GM18520 (cell line): ENCODE data around the gene AKR1B1.

Experiments used
- ATAC-seq: cut with Tn5 transposase; IDR thresholded peaks from one replicate; pipeline ENCODE4 v1.9.1; 2021; ENCODE audit not compliant: unreplicated experiment

The AKR1B1 gene

DNA sequence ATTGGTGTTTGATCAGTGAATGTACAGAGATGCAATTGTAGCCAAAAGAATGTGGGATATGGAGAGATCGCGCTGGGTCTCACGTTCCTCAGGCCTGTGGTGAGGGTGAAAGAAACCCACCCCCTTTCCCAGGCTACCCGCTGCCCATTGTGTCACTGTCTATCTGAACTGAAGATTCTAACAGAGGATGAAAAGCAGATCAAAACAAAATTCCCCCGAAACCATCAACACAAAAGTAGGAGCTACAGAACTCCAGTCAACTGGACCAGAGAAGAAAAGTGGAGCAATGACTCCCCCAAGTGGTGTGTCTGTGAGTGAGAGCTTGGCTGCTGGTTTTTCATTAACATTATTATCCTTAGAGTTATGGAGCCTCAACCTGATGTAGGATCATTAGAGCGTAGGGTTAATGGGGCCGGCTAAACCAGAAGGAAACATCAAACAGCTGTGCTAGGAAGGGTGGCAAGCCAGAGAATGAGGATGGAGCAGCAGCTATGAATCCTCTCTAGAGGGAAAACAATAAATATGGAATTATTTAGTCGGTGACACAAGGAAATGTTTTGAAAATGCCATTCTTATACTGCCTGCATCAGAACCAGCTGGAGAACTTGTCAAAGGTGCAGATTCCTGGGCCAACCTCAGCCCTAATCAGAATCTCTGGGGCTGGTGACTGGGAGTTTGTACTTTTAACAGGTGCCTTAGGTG, 38.3 kb downstream of the AKR1B1 start:
- ATAC-seq: no peak

DNA sequence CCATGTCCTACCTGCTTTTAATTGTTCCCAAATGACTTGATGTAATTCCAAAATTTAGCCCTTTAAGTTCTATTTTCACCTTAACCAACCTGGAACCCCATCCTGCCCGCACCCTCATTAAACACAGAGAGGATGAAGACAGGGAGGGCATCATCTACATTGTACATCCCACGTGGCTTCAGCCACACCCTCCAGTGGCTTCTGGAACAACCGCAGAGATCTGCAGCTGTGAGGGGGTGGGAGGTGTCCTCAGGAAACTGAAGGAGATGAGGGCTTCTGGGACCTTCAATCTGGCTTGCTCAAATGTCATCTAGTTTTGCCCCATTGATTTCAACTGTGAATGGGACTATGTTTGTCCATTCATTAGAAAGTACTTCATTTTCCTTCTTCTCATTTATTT, 39.0 kb downstream of the AKR1B1 start:
- ATAC-seq: no peak

DNA sequence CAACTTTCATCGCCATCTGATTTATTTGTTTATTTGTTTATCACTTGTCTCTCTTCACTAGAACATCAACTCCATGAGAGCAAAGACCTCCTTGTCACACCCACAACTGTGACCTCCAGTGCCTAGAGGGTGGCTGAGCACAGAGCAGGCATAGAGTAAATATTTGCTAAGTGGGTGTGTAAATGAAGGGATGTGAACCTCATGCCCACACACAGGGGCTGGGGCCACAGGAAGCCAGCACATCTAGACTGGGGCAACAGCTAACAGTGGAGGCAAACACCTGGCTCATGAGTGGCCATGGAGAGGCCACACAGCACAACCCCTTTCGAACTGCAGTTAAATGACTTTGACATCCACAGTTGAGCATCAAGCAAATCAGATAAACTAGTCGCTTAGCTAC, 39.8 kb downstream of the AKR1B1 start:
- ATAC-seq: no peak

DNA sequence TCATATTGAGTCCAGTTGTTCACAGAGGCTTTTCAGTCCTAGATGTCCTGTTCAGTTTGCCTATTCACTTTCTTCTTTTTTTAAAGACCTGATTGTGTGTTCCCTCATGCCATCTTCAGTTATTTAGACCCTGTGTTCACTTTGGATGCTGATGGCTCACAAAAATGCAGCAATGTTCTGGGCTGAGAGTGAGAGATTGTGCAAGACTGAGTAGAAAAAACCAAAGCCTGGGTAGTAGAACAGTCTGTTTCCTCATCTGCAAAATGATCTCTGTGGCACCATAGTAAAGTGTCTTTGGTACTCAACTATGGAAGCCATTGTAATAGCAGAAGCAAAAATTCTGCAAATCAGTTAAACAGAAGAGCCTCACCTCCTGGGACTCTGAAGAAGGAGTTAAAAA, 43.2 kb downstream of the AKR1B1 start:
- ATAC-seq: no peak

DNA sequence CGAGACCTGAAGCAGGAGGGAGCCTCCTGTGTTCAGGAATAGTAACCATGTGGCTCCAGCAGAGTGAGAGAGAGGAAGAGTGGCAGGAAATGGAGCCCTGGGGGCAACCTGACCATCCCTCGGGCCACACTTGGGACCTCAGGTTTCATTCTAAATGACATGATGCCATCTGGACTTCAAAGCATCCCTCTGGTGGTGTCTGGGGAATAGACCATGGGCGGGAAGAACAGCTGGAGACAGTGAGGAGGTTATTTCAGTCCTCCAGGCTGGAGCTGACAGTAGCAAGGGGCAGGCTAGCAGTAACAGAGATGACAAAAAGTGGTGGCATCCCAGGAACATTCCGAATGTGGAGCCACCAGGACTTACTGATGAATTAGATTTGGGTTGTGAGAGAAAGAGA, 44.8 kb downstream of the AKR1B1 start:
- ATAC-seq: no peak

DNA sequence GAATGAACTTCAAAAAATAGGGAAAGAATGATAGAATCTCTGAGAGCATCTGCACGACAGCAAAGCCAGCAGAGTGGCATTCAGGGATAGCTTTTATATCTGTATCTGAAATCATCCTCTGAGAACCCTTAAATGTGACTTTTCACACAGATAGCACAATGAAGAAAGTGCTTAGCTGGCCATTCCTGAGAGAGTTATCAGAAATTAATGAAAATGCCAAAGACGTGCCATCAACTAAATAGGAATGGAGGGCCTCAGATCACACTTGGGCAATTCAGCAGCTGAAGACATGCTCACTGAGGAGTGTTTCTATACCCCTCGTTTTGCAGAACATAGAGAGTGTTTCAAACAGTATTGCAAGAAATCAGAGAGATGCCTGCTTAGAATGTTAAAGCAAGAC, 51.6 kb downstream of the AKR1B1 start:
- no peak for ATAC-seq

DNA sequence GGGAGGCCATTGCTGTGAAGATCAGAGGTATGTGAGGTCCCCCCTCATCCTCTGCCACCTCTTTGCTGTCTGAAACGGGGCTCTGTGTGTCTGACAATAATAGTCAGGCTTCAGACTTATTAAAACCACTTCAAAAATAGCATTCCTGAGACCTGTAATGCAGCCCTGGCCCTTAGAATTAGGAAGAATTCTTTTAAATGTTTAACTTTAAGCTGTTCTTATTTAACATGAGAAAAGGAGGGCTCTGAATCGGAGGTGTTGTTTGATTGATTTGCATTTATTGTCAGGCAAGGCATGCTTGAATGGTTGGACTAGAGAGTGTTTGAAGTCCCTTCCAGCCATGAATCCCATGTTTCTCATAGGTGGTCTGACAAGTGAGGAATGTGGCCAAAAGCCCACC, 52.5 kb downstream of the AKR1B1 start:
- ATAC-seq: no peak

DNA sequence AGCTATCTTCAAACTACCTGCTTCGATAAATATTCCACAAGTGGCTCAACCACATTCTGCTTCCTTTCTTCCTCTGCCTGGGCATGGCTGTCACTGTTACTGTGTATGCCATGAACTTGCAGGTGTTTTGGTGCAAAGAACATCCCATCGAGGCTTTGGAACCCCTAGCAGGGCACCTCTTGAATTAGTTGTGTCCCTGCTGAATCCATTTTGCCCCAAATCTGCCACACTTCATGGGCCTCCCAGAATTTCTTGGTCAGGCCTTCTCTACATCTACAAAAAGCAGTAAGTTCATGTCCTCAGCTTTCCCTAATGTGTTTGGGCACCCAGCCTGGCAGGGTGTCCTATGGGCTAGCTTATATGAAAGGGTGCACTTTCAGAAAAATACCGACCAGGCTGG, 53.6 kb downstream of the AKR1B1 start:
- no peak for ATAC-seq

DNA sequence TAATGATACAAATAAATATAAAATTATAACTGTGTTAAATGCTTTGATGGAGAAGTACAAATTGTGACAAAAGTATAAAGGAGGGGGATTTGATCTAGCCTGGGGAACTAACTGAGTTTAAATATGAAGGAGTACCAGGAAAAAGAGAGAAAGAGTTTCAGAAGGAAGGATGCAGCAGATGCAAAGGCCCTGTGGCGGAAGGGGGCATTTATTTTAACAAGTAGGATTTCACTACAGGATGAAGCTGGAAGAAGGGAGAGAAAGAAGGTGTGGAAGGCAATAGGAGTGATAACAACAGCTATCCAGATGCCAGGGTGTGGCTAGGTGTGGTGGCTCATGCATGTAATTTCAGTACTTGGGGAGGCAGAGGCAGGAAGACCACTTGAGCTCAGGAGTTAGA, 55.8 kb downstream of the AKR1B1 start:
- no peak for ATAC-seq

DNA sequence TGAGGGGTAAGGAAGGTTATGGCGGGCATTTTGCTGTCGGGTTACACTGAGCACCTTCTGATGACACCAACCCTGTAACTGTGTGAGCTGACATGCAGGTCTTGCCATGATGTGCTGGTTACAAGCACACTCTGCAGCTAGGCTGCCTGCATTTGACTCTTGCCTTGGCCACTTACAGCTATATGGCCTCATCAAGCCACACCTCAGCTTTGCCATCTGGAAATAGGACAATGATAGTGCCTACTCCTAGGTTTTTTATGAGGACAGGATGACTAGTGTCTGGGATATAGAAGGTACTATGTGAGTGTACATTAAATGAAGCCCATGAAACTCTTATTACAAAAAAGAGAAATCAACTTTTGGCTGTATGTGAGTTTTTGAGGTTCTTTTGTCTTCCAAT, 58.0 kb downstream of the AKR1B1 start:
- no peak for ATAC-seq

DNA sequence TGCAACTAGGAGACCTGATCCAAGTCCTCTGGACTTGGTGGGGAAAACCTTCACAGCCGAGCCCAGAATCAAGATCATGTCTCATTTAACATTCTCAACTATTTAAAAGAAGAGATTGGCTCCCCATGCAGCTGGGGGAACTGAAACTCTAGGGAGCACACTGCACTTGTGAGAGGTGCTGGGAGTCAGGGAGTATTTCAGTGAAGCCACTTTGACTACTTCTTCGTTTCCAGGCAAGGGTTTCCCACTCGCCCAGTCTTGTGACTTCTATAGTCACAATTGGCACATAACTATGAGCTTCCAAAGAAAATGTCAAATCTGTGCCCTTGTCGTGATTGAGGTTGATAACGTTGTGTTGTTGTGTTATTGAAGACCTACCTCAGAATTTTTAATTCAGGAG, 62.9 kb downstream of the AKR1B1 start:
- no peak for ATAC-seq

DNA sequence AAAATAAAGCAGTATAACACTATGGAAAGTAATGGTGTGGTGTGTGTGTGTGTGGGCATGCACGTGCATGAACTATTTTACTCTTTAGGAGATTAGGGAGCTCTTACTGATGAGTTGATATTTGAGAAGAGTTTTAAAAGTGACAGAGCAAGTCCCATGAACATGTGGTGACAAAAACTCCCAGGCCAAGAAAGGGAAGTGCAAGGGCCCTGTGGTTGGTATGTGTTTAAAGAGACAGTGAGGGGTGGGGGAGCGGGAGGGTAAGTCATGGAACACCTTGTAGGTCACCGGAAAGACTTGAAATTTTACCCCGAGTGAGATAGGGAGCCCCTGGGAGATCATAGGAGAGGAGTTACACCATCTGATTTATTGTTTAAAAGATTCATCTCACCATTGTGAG, 63.3 kb downstream of the AKR1B1 start:
- no peak for ATAC-seq

DNA sequence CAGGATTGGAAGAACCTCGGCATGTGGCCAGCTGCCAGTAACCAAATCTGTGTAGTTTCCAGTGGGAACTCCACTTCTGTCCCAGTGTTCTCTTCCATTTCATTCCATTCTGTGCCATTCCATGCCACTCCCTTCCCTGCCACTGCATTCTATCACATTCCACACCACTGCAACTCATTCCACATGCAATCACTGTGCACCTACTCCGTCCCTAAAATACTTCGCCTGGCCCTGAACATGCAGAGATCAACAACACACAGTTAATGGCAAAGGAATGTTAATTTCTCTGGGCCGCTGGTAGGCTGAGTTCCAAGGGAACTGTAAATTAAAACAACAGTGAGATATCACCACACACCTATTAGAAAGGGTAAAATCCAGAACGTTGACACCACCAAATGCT, 64.8 kb downstream of the AKR1B1 start:
- no peak for ATAC-seq
